GM21786 (cell line): ENCODE data around the gene TOM1L2.

Experiments
- ATAC-seq: cut with Tn5 transposase; IDR thresholded peaks from one replicate; pipeline ENCODE4 v1.9.1; 2021; ENCODE audit not compliant: unreplicated experiment

Gene TOM1L2

GRCh38 chr17:17795296-17795695 lies 176.9 kb downstream of the TOM1L2 start:
- no peak for ATAC-seq

GRCh38 chr17:17794382-17794781 lies 177.8 kb downstream of the TOM1L2 start:
- ATAC-seq = no peak
